Hepatocyte (in vitro differentiated cells): ENCODE data around the gene IKBKE.

ENCODE experiments used
- EZH2 ChIP-seq: fragments of 200-600 bp; sonication (generic); IDR thresholded peaks from 2 replicates; pipeline ENCODE4 v1.6.1; 2016; ENCODE audit warnings: antibody characterized with exemption, mild to moderate bottlenecking, borderline replicate concordance
- EZH2phosphoT487 ChIP-seq: fragments of 200-600 bp; sonication (generic); IDR thresholded peaks from one replicate; pipeline ENCODE4 v1.6.1; 2018; ENCODE audit warnings: antibody characterized with exemption, mild to moderate bottlenecking, low read depth, moderate library complexity; ENCODE audit not compliant: unreplicated experiment, severe bottlenecking
- TF ChIP-seq, protein P1 (sequence below): fragments of 200-600 bp; sonication (generic); IDR thresholded peaks from 2 replicates; pipeline ENCODE4 v1.5.1; 2016; ENCODE audit warnings: antibody characterized with exemption, mild to moderate bottlenecking; ENCODE audit not compliant: poor library complexity

DNA sequence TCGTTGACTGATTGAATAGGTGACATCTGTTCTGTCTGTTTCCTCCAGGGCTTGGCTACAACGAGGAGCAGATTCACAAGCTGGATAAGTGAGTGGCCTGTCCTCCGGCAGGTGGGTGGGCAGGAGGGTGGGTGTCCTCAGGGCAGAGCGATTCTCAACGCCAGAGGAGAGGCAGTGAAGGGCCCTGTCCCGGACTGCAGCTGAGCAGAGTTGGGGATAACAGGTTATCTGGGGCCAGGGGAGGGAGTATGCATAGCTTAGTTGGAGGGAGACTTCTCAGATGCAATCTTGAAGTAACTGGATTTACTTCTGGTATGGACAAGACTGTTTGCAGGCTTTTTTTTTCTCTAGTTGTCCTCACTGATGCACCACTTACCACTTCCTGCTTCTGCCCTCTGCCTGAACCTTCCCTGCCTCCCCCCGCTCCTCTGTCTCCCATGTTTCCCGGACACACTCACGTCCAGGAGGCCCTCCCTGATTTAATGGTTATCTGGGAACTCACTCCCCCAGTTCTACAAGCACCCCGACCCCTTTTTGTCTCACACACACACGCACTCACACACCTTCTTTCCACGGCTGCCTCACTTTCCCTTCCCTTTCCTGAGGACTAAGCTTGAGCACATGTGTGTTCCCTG, 20.6 kb downstream of the IKBKE start:
- TF ChIP-seq, protein P1, sequence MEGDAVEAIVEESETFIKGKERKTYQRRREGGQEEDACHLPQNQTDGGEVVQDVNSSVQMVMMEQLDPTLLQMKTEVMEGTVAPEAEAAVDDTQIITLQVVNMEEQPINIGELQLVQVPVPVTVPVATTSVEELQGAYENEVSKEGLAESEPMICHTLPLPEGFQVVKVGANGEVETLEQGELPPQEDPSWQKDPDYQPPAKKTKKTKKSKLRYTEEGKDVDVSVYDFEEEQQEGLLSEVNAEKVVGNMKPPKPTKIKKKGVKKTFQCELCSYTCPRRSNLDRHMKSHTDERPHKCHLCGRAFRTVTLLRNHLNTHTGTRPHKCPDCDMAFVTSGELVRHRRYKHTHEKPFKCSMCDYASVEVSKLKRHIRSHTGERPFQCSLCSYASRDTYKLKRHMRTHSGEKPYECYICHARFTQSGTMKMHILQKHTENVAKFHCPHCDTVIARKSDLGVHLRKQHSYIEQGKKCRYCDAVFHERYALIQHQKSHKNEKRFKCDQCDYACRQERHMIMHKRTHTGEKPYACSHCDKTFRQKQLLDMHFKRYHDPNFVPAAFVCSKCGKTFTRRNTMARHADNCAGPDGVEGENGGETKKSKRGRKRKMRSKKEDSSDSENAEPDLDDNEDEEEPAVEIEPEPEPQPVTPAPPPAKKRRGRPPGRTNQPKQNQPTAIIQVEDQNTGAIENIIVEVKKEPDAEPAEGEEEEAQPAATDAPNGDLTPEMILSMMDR = no peak
- TF ChIP-seq EZH2 (no peak), EZH2phosphoT487 (no peak)
